Measurements from ENCODE around the gene SYT6.

Gene SYT6

GRCh38 chr1:114108751-114109255 is 44.9 kb downstream of the SYT6 start:
- H3K4me1 ChIP-seq (ENCODE audit: control insufficient read depth in 2 of 2, insufficient read depth in 2 of 2, low read length in 2 of 2), result no peaks in the 10 kb centered on the region
- no peaks in the 10 kb centered on the region for H3K36me3 ChIP-seq (ENCODE audit: control insufficient read depth in 2 of 2, insufficient read depth in 2 of 2, low read length in 2 of 2)
- no peak overlapping the region for H3K9ac ChIP-seq (ENCODE audit: low read depth in 1 of 2, low read length in 2 of 2)
- H3K27ac ChIP-seq (ENCODE audit: low read depth in 2 of 2, low read length in 2 of 2), result no peak overlapping the region
- no peak overlapping the region for H3K4me3 ChIP-seq (ENCODE audit: low read length in 2 of 2)
- H3K27me3 ChIP-seq (ENCODE audit: control insufficient read depth in 2 of 2, insufficient read depth in 2 of 2, low read length in 2 of 2), result no peaks in the 10 kb centered on the region
- H3K9me3 ChIP-seq (ENCODE audit: control insufficient read depth in 2 of 2, low read length in 2 of 2), result no peaks in the 10 kb centered on the region

- no peaks in the 10 kb centered on the region for H3K27me3 ChIP-seq (ENCODE audit: control insufficient read depth in 2 of 2, insufficient read depth in 2 of 2, low read length in 2 of 2)
- no peak overlapping the region for H3K27ac ChIP-seq (ENCODE audit: low read depth in 2 of 2, low read length in 2 of 2)
- no peaks in the 10 kb centered on the region for H3K9me3 ChIP-seq (ENCODE audit: control insufficient read depth in 2 of 2, low read length in 2 of 2)
- no peaks in the 10 kb centered on the region for H3K36me3 ChIP-seq (ENCODE audit: control insufficient read depth in 2 of 2, insufficient read depth in 2 of 2, low read length in 2 of 2)
- no peak overlapping the region for H3K9ac ChIP-seq (ENCODE audit: low read depth in 1 of 2, low read length in 2 of 2)
- no peak overlapping the region for H3K4me3 ChIP-seq (ENCODE audit: low read length in 2 of 2)
- H3K4me1 ChIP-seq (ENCODE audit: control insufficient read depth in 2 of 2, insufficient read depth in 2 of 2, low read length in 2 of 2), result no peaks in the 10 kb centered on the region
Observed at GRCh38 chr1:114107474-114108435, 45.9 kb downstream of the SYT6 start.

- Histone ChIP-seq H3K36me3 (ENCODE audit: control insufficient read depth in 2 of 2, insufficient read depth in 2 of 2, low read length in 2 of 2) (no peaks in the 10 kb centered on the region), H3K9me3 (ENCODE audit: control insufficient read depth in 2 of 2, low read length in 2 of 2) (no peaks in the 10 kb centered on the region), H3K4me1 (ENCODE audit: control insufficient read depth in 2 of 2, insufficient read depth in 2 of 2, low read length in 2 of 2) (no peaks in the 10 kb centered on the region), H3K4me3 (ENCODE audit: low read length in 2 of 2) (no peak overlapping the region), H3K27me3 (ENCODE audit: control insufficient read depth in 2 of 2, insufficient read depth in 2 of 2, low read length in 2 of 2) (peaks cover 0 to 3% of the 10 kb centered on the region in 2 donors), H3K27ac (ENCODE audit: low read depth in 2 of 2, low read length in 2 of 2) (no peak overlapping the region), H3K9ac (ENCODE audit: low read depth in 1 of 2, low read length in 2 of 2) (no peak overlapping the region)
Observed at GRCh38 chr1:114105421-114105979, 48.2 kb downstream of the SYT6 start.

- no peak overlapping the region for H3K27ac ChIP-seq (ENCODE audit: low read depth in 2 of 2, low read length in 2 of 2)
- no peak overlapping the region for H3K9ac ChIP-seq (ENCODE audit: low read depth in 1 of 2, low read length in 2 of 2)
- H3K4me1 ChIP-seq (ENCODE audit: control insufficient read depth in 2 of 2, insufficient read depth in 2 of 2, low read length in 2 of 2), result no peaks in the 10 kb centered on the region
- no peaks in the 10 kb centered on the region for H3K36me3 ChIP-seq (ENCODE audit: control insufficient read depth in 2 of 2, insufficient read depth in 2 of 2, low read length in 2 of 2)
- H3K4me3 ChIP-seq (ENCODE audit: low read length in 2 of 2), result no peak overlapping the region
- H3K9me3 ChIP-seq (ENCODE audit: control insufficient read depth in 2 of 2, low read length in 2 of 2), result no peaks in the 10 kb centered on the region
- H3K27me3 ChIP-seq (ENCODE audit: control insufficient read depth in 2 of 2, insufficient read depth in 2 of 2, low read length in 2 of 2), result peaks cover 0 to 3% of the 10 kb centered on the region in 2 donors
Observed at GRCh38 chr1:114104949-114105348, 48.7 kb downstream of the SYT6 start.

- H3K4me1 ChIP-seq (ENCODE audit: control insufficient read depth in 2 of 2, insufficient read depth in 2 of 2, low read length in 2 of 2), result no peaks in the 10 kb centered on the region
- H3K27ac ChIP-seq (ENCODE audit: low read depth in 2 of 2, low read length in 2 of 2), result no peak overlapping the region
- no peak overlapping the region for H3K9ac ChIP-seq (ENCODE audit: low read depth in 1 of 2, low read length in 2 of 2)
- H3K36me3 ChIP-seq (ENCODE audit: control insufficient read depth in 2 of 2, insufficient read depth in 2 of 2, low read length in 2 of 2), result no peaks in the 10 kb centered on the region
- no peaks in the 10 kb centered on the region for H3K9me3 ChIP-seq (ENCODE audit: control insufficient read depth in 2 of 2, low read length in 2 of 2)
- H3K27me3 ChIP-seq (ENCODE audit: control insufficient read depth in 2 of 2, insufficient read depth in 2 of 2, low read length in 2 of 2), result peaks cover 0 to 3% of the 10 kb centered on the region in 2 donors
- no peak overlapping the region for H3K4me3 ChIP-seq (ENCODE audit: low read length in 2 of 2)
Observed at GRCh38 chr1:114103992-114104391, 49.7 kb downstream of the SYT6 start.

- Histone ChIP-seq H3K4me1 (ENCODE audit: control insufficient read depth in 2 of 2, insufficient read depth in 2 of 2, low read length in 2 of 2) (no peaks in the 10 kb centered on the region), H3K27ac (ENCODE audit: low read depth in 2 of 2, low read length in 2 of 2) (no peak overlapping the region), H3K9ac (ENCODE audit: low read depth in 1 of 2, low read length in 2 of 2) (no peak overlapping the region), H3K36me3 (ENCODE audit: control insufficient read depth in 2 of 2, insufficient read depth in 2 of 2, low read length in 2 of 2) (no peaks in the 10 kb centered on the region), H3K9me3 (ENCODE audit: control insufficient read depth in 2 of 2, low read length in 2 of 2) (no peaks in the 10 kb centered on the region), H3K4me3 (ENCODE audit: low read length in 2 of 2) (no peak overlapping the region), H3K27me3 (ENCODE audit: control insufficient read depth in 2 of 2, insufficient read depth in 2 of 2, low read length in 2 of 2) (peaks cover 0 to 3% of the 10 kb centered on the region in 2 donors)
Observed at GRCh38 chr1:114102136-114102535, 51.5 kb downstream of the SYT6 start.

- H3K4me1 ChIP-seq (ENCODE audit: control insufficient read depth in 2 of 2, insufficient read depth in 2 of 2, low read length in 2 of 2), result no peaks in the 10 kb centered on the region
- no peak overlapping the region for H3K9ac ChIP-seq (ENCODE audit: low read depth in 1 of 2, low read length in 2 of 2)
- H3K27me3 ChIP-seq (ENCODE audit: control insufficient read depth in 2 of 2, insufficient read depth in 2 of 2, low read length in 2 of 2), result peaks cover 0 to 3% of the 10 kb centered on the region in 2 donors
- H3K4me3 ChIP-seq (ENCODE audit: low read length in 2 of 2), result no peak overlapping the region
- H3K27ac ChIP-seq (ENCODE audit: low read depth in 2 of 2, low read length in 2 of 2), result no peak overlapping the region
- H3K9me3 ChIP-seq (ENCODE audit: control insufficient read depth in 2 of 2, low read length in 2 of 2), result no peaks in the 10 kb centered on the region
- no peaks in the 10 kb centered on the region for H3K36me3 ChIP-seq (ENCODE audit: control insufficient read depth in 2 of 2, insufficient read depth in 2 of 2, low read length in 2 of 2)
Observed at GRCh38 chr1:114100148-114100547, 53.5 kb downstream of the SYT6 start.

DNA sequence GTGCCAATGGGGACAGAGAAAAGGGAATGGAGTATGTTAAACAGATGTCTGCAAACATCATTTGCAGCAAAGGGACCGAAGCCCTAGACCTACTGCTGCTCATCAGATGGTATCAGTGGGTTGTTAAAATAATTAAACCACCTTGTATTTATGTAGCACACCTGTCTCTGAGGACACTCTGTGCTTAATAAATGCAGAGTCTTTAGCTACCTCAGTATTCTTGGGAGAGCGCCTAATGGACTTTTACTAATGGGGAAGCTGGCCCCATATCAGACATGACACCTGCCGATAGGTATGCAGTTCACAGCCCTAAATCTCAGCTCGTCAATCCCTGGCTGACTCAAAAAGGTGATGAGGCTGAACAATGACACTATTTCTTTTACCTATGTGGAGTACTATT is 54.4 kb downstream of the SYT6 start:
- Histone ChIP-seq H3K36me3 (ENCODE audit: control insufficient read depth in 2 of 2, insufficient read depth in 2 of 2, low read length in 2 of 2) (no peaks in the 10 kb centered on the region), H3K9me3 (ENCODE audit: control insufficient read depth in 2 of 2, low read length in 2 of 2) (no peaks in the 10 kb centered on the region), H3K27ac (ENCODE audit: low read depth in 2 of 2, low read length in 2 of 2) (no peak overlapping the region), H3K27me3 (ENCODE audit: control insufficient read depth in 2 of 2, insufficient read depth in 2 of 2, low read length in 2 of 2) (peaks cover 0 to 4% of the 10 kb centered on the region in 2 donors), H3K9ac (ENCODE audit: low read depth in 1 of 2, low read length in 2 of 2) (no peak overlapping the region), H3K4me3 (ENCODE audit: low read length in 2 of 2) (no peak overlapping the region), H3K4me1 (ENCODE audit: control insufficient read depth in 2 of 2, insufficient read depth in 2 of 2, low read length in 2 of 2) (no peaks in the 10 kb centered on the region)

DNA sequence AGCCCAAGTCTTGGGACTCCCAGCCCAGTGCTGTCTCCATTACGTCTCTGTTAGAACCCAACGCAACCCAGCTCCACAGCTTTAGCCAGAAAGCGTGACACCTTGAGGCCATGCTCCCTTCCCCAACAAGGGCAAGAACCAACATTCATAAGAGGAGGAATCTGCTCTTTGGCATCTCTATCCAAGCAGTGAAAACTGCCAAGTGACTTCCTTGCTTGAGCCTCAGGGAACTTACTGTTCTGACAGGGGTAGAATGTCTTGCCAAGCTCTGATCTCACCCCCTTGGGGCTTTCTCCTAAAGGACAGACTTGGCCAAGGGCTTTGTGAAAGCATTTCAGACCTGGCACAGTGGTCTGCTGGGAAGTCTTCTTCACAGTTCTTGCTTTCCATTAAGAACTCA is 56.6 kb downstream of the SYT6 start:
- Histone ChIP-seq H3K27ac (ENCODE audit: low read depth in 2 of 2, low read length in 2 of 2) (no peak overlapping the region), H3K36me3 (ENCODE audit: control insufficient read depth in 2 of 2, insufficient read depth in 2 of 2, low read length in 2 of 2) (no peaks in the 10 kb centered on the region), H3K4me1 (ENCODE audit: control insufficient read depth in 2 of 2, insufficient read depth in 2 of 2, low read length in 2 of 2) (no peaks in the 10 kb centered on the region), H3K9me3 (ENCODE audit: control insufficient read depth in 2 of 2, low read length in 2 of 2) (no peaks in the 10 kb centered on the region), H3K27me3 (ENCODE audit: control insufficient read depth in 2 of 2, insufficient read depth in 2 of 2, low read length in 2 of 2) (peaks cover 0 to 6% of the 10 kb centered on the region in 2 donors), H3K4me3 (ENCODE audit: low read length in 2 of 2) (no peak overlapping the region), H3K9ac (ENCODE audit: low read depth in 1 of 2, low read length in 2 of 2) (no peak overlapping the region)

DNA sequence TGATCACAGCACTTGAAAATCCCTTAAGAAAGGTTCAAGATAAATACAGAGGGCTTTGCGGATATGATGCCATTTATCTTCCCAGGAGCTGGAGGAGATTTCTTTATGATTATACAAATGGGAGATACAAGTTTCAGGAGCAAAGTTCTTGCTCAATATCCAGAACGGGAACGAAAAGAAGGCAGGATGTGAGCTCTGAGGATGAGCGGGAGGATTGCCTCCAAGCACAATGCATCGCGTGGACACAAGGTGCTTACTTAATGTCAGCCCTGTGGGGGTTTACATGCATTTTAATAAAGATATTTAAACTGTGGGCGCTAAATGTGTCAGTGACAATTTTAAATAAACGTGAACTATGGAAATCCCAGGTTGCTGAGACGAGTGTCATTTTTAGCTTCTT is 59.0 kb downstream of the SYT6 start:
- no peak overlapping the region for H3K27ac ChIP-seq (ENCODE audit: low read depth in 2 of 2, low read length in 2 of 2)
- no peaks in the 10 kb centered on the region for H3K4me1 ChIP-seq (ENCODE audit: control insufficient read depth in 2 of 2, insufficient read depth in 2 of 2, low read length in 2 of 2)
- no peaks in the 10 kb centered on the region for H3K9me3 ChIP-seq (ENCODE audit: control insufficient read depth in 2 of 2, low read length in 2 of 2)
- H3K4me3 ChIP-seq (ENCODE audit: low read length in 2 of 2), result no peak overlapping the region
- no peak overlapping the region for H3K9ac ChIP-seq (ENCODE audit: low read depth in 1 of 2, low read length in 2 of 2)
- no peaks in the 10 kb centered on the region for H3K36me3 ChIP-seq (ENCODE audit: control insufficient read depth in 2 of 2, insufficient read depth in 2 of 2, low read length in 2 of 2)
- H3K27me3 ChIP-seq (ENCODE audit: control insufficient read depth in 2 of 2, insufficient read depth in 2 of 2, low read length in 2 of 2), result peaks cover 0 to 5% of the 10 kb centered on the region in 2 donors

All from mucosa of rectum (tissue), 2 donors.